Measurements from ENCODE around the gene PGBD1. TPM values are rescaled to one million over a fixed set of nuclear protein-coding genes. Genes with fewer than 3 reads are reported as not detected.
A peak's percentile ranks its signal among the peaks of the same experiment; 100 is the strongest.

Gene PGBD1
- total RNA-seq, 1 donor from 2014 or later, result 2.4 TPM

GRCh38 chr6:28252009-28252975, 29.1 kb upstream of the PGBD1 start, which contains the start of gene ZKSCAN4:
Gene ZKSCAN4, minus strand, starts transcription at chr6:28252269. Its CDS starts 289 bp downstream, at chr6:28251980.
- DNase-seq, result peak; percentile 74
- peaks cover 34% of the 10 kb centered on the region for H3K4me1 ChIP-seq
- H3K36me3 ChIP-seq, result peaks cover 19% of the 10 kb centered on the region
- no peak for TF ChIP-seq CTCF (IDR thresholded peaks at IDR 0.05; ENCODE audit: borderline replicate concordance)
- no peaks in the 10 kb centered on the region for H3K9me3 ChIP-seq (replicated peaks)
- H3K27ac ChIP-seq (replicated peaks), result peak within 1 kb of the TSS; percentile 62
- H3K4me3 ChIP-seq, result peak within 1 kb of the TSS; percentile 89
- H3K27me3 ChIP-seq (ENCODE audit: low read depth), result no peaks in the 10 kb centered on the region
- intact Hi-C loops (cut with micrococcal nuclease), result loop anchor here (10.0 kb wide), 1 partner anchor 107 kb away; the partner anchor contains the start of gene ZKSCAN8

GRCh38 chr6:28254121-28254519, 27.3 kb upstream of the PGBD1 start:
- Histone ChIP-seq H3K27me3 (ENCODE audit: low read depth) (no peaks in the 10 kb centered on the region), H3K4me1 (peaks cover 39% of the 10 kb centered on the region), H3K36me3 (peaks cover 3% of the 10 kb centered on the region), H3K4me3 (no peak overlapping the region), H3K9me3 (replicated peaks) (peaks cover under 1% of the 10 kb centered on the region), H3K27ac (replicated peaks) (no peak overlapping the region)
- TF ChIP-seq CTCF (IDR thresholded peaks at IDR 0.05; ENCODE audit: borderline replicate concordance), result no peak
- intact Hi-C loops (cut with micrococcal nuclease), result loop anchor here (10.0 kb wide), 1 partner anchor 109 kb away; the partner anchor contains the start of gene ZKSCAN8
- no peak for DNase-seq

GRCh38 chr6:28257042-28257441, 24.3 kb upstream of the PGBD1 start:
- Histone ChIP-seq H3K36me3 (no peaks in the 10 kb centered on the region), H3K4me1 (peaks cover 23% of the 10 kb centered on the region), H3K27me3 (ENCODE audit: low read depth) (no peaks in the 10 kb centered on the region), H3K9me3 (replicated peaks) (peaks cover 24% of the 10 kb centered on the region), H3K27ac (replicated peaks) (no peak overlapping the region), H3K4me3 (no peak overlapping the region)
- DNase-seq, result no peak
- intact Hi-C loops (cut with micrococcal nuclease), result loop anchor here (10.0 kb wide), 1 partner anchor 112 kb away; the partner anchor contains the start of gene ZKSCAN8
- TF ChIP-seq CTCF (IDR thresholded peaks at IDR 0.05; ENCODE audit: borderline replicate concordance), result no peak

DNA sequence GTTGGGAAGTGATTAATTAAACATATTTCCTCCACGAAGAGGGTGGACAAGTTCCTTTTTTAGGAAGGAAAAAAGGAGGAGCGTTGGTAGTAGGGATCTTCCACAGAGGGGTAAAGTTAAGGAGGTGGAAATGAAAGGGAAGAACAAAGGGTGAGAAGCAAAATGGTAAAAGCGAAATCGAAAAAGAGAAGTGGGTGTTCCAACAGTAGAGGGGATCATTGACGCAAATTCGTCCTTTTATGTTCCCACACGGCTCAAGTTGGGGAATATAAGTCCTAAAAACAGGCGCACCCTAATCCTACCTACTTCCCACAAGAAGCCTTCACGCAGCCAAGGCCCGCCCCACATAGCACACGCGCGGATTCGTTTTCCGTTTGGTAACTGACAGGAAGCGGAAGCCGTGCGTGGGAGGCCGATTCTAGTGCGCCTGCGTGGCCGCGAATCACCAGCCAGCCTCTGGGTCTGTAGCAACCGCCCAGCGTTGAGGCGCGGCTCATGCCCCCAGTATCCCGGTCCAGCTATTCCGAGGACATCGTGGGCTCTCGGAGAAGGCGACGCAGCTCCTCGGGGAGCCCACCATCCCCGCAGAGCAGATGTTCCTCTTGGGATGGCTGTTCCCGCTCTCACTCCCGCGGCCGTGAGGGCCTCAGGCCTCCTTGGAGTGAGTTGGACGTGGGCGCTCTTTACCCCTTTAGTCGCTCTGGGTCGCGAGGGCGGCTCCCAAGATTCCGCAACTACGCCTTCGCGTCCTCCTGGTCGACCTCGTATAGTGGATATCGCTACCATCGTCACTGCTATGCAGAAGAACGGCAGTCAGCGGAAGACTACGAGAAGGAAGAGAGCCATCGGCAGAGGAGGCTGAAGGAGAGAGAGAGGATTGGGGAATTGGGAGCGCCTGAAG, 22.2 kb upstream of the PGBD1 start, which contains the start of gene NKAPL:
Gene NKAPL (plus strand): TSS at position 421 of the 901 bp plus-strand sequence. CDS start 75 bp downstream, at position 496.
- no peak for TF ChIP-seq CTCF (IDR thresholded peaks at IDR 0.05; ENCODE audit: borderline replicate concordance)
- Histone ChIP-seq H3K36me3 (no peaks in the 10 kb centered on the region), H3K4me3 (peak within 1 kb of the TSS; percentile 70), H3K27ac (replicated peaks) (peak within 1 kb of the TSS; percentile 54), H3K9me3 (replicated peaks) (peaks cover 24% of the 10 kb centered on the region), H3K27me3 (ENCODE audit: low read depth) (no peaks in the 10 kb centered on the region), H3K4me1 (peaks cover 15% of the 10 kb centered on the region)
- intact Hi-C loops (cut with micrococcal nuclease), result loop anchor here (10.0 kb wide), 1 partner anchor 114 kb away; the partner anchor contains the start of gene ZKSCAN8
- peak; percentile 88 for DNase-seq

DNA sequence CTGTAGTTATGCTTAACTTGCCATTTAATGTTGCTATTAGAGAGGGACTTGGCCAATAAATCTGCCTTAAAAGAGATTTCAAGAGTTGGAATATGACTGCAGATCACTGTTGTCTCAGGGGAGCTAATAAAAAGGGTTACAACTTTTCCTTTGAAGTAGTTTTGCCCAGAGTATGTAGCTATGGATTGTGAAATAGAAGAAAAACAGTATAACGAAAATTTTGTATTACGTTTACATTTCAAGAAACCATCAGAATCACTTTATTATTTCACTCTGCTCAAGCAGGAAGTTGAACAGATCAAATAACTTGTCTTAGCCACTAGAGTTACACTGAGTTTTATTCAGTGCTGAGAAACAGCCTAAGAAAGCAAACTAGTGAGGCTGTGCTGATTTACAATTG, 17.4 kb upstream of the PGBD1 start:
- Histone ChIP-seq H3K27ac (replicated peaks) (no peak overlapping the region), H3K27me3 (ENCODE audit: low read depth) (no peaks in the 10 kb centered on the region), H3K36me3 (no peaks in the 10 kb centered on the region), H3K9me3 (replicated peaks) (peaks cover 24% of the 10 kb centered on the region), H3K4me1 (peaks cover 40% of the 10 kb centered on the region), H3K4me3 (no peak overlapping the region)
- no peak for DNase-seq
- intact Hi-C loops (cut with micrococcal nuclease), result no loop called here
- TF ChIP-seq CTCF (IDR thresholded peaks at IDR 0.05; ENCODE audit: borderline replicate concordance), result no peak

Data from left ventricle myocardium inferior (tissue), 1 donor.